ENCODE data around the gene GRB10.

Gene GRB10

DNA sequence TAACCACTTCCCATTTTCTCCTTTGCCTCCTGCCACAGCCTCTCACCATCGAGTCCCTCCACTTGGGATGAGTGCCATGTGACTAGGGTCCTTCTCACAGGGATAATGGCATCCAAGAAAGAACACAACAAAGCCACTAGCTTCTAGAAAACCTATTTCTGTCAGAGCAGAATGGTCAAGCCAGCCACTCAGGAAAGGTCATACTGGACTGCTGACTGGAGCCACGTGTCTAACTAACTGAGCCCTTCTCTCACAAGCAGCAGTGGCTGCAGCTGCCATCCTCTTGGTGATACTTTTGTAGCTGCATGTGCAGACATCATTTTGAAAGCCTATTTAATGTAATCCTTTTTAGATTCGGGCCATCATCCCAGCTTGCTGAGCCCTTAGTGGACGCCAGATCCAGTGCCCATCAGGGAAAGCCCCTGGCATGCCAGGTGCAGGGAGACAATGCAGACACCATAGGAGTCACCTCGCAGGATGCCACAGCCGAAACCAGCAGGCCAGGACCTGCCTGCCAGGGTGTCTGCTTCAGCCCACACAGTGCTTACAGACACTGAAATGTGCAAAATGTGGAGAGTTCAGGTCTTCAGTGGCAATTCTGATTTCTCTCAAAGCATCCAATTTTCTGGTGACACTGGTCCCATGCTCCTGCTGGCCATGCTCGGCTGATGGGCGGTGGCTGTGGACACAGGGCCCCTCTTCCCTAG is 119.1 kb downstream of the GRB10 start:
- H3K4me2 ChIP-seq (ENCODE audit: insufficient read depth, low read length) = no peak overlapping the region
- H3K4me1 ChIP-seq (ENCODE audit: insufficient read depth, low read length) = no peaks in the 10 kb centered on the region
- TF ChIP-seq EZH2 (IDR thresholded peaks at IDR 0.05; ENCODE audit: borderline replicate concordance, low read depth, low read length, severe bottlenecking) = no peak
- TF ChIP-seq, protein P1, sequence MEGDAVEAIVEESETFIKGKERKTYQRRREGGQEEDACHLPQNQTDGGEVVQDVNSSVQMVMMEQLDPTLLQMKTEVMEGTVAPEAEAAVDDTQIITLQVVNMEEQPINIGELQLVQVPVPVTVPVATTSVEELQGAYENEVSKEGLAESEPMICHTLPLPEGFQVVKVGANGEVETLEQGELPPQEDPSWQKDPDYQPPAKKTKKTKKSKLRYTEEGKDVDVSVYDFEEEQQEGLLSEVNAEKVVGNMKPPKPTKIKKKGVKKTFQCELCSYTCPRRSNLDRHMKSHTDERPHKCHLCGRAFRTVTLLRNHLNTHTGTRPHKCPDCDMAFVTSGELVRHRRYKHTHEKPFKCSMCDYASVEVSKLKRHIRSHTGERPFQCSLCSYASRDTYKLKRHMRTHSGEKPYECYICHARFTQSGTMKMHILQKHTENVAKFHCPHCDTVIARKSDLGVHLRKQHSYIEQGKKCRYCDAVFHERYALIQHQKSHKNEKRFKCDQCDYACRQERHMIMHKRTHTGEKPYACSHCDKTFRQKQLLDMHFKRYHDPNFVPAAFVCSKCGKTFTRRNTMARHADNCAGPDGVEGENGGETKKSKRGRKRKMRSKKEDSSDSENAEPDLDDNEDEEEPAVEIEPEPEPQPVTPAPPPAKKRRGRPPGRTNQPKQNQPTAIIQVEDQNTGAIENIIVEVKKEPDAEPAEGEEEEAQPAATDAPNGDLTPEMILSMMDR (IDR thresholded peaks at IDR 0.05; ENCODE audit: borderline replicate concordance, extremely low read depth, low read length, poor library complexity, severe bottlenecking) = no peak
- no peak for DNase-seq
- ATAC-seq (ENCODE audit: insufficient read depth, low read depth) = no peak
- H3K27ac ChIP-seq (ENCODE audit: low read length) = no peak overlapping the region
- peaks cover 12% of the 10 kb centered on the region for H3K27me3 ChIP-seq (ENCODE audit: insufficient read depth, low read length, poor library complexity)
- H2AFZ ChIP-seq (ENCODE audit: low read depth, low read length) = no peak overlapping the region
- no peaks in the 10 kb centered on the region for H3K36me3 ChIP-seq (ENCODE audit: insufficient read depth, low read length)
- H4K20me1 ChIP-seq (ENCODE audit: insufficient read depth, low read length) = no peaks in the 10 kb centered on the region
- no peaks in the 10 kb centered on the region for H3K9me3 ChIP-seq (ENCODE audit: insufficient read depth, low read length, severe bottlenecking)
- H3K4me3 ChIP-seq (ENCODE audit: low read depth in 1 of 2, low read length in 2 of 2) = no peak overlapping the region
- no peaks in the 10 kb centered on the region for H3K79me2 ChIP-seq (ENCODE audit: insufficient read depth, low read length)
- H3K9ac ChIP-seq (ENCODE audit: low read depth, low read length) = no peak overlapping the region

DNA sequence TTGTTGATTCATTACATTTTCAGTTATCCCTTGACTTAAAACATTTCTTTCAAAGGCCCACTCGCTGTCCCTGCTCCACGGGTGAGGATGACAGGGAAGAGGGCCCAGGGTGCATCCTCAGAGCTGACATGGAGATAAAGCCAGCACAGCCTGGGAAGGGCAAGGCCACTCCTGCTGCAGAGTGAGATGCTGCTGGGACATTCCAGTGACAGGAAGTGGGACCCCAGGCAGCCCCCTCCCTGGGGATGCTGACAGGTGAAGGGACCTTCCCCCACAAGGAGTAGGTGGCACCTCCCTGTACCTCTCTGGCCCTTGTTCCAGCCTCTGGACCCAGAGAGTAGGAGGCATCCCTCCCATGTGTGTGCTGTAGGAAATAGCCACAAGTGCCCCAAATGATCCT is 119.7 kb downstream of the GRB10 start:
- no peak for DNase-seq
- Histone ChIP-seq H3K36me3 (ENCODE audit: insufficient read depth, low read length) (no peaks in the 10 kb centered on the region), H3K27me3 (ENCODE audit: insufficient read depth, low read length, poor library complexity) (peaks cover 14% of the 10 kb centered on the region), H3K27ac (ENCODE audit: low read length) (no peak overlapping the region), H3K4me3 (ENCODE audit: low read depth in 1 of 2, low read length in 2 of 2) (no peak overlapping the region), H4K20me1 (ENCODE audit: insufficient read depth, low read length) (no peaks in the 10 kb centered on the region), H3K9ac (ENCODE audit: low read depth, low read length) (no peak overlapping the region), H3K79me2 (ENCODE audit: insufficient read depth, low read length) (no peaks in the 10 kb centered on the region), H3K4me2 (ENCODE audit: insufficient read depth, low read length) (no peak overlapping the region), H3K4me1 (ENCODE audit: insufficient read depth, low read length) (no peaks in the 10 kb centered on the region), H3K9me3 (ENCODE audit: insufficient read depth, low read length, severe bottlenecking) (no peaks in the 10 kb centered on the region), H2AFZ (ENCODE audit: low read depth, low read length) (no peak overlapping the region)
- TF ChIP-seq, protein P1 (IDR thresholded peaks at IDR 0.05; ENCODE audit: borderline replicate concordance, extremely low read depth, low read length, poor library complexity, severe bottlenecking) = no peak
- TF ChIP-seq EZH2 (IDR thresholded peaks at IDR 0.05; ENCODE audit: borderline replicate concordance, low read depth, low read length, severe bottlenecking) = no peak
- no peak for ATAC-seq (ENCODE audit: insufficient read depth, low read depth)

DNA sequence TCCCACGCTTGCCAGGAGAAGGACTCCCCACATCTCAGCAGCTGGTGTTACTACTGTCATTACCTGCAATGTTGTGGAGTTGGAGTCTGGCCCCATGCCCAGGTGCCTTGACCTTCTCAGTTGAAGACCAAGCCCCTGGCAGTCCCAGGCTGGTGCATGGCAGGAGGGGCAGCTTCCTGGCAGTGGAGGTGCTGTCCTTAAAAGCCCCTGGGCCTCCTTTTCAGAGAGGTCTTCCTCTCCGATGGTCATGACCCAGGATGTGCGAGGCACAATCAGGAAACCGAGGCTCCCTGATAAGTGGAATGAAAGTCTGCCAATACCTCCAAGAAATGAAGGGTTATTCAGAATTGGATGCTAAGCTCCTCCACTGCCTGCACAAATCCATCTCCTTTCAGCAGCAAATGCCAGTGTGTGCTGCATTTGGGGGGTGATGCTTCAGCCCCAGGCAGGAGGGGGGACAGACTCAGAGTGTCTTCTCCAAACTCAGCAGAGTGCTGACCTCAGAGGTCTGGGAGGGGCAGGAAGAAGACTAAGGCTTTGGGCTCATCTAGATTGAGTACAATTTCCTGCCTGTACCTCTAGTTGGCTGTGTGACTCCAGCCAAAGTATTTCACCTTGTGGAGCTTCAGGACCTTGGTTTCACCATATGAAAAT is 120.5 kb downstream of the GRB10 start:
- Histone ChIP-seq H3K4me2 (ENCODE audit: insufficient read depth, low read length) (no peak overlapping the region), H3K4me1 (ENCODE audit: insufficient read depth, low read length) (no peaks in the 10 kb centered on the region), H3K9ac (ENCODE audit: low read depth, low read length) (no peak overlapping the region), H3K9me3 (ENCODE audit: insufficient read depth, low read length, severe bottlenecking) (no peaks in the 10 kb centered on the region), H3K36me3 (ENCODE audit: insufficient read depth, low read length) (no peaks in the 10 kb centered on the region), H3K27ac (ENCODE audit: low read length) (no peak overlapping the region), H2AFZ (ENCODE audit: low read depth, low read length) (no peak overlapping the region), H4K20me1 (ENCODE audit: insufficient read depth, low read length) (no peaks in the 10 kb centered on the region), H3K4me3 (ENCODE audit: low read depth in 1 of 2, low read length in 2 of 2) (no peak overlapping the region), H3K27me3 (ENCODE audit: insufficient read depth, low read length, poor library complexity) (peaks cover 6% of the 10 kb centered on the region), H3K79me2 (ENCODE audit: insufficient read depth, low read length) (no peaks in the 10 kb centered on the region)
- TF ChIP-seq EZH2 (IDR thresholded peaks at IDR 0.05; ENCODE audit: borderline replicate concordance, low read depth, low read length, severe bottlenecking) = no peak
- TF ChIP-seq, protein P1 (IDR thresholded peaks at IDR 0.05; ENCODE audit: borderline replicate concordance, extremely low read depth, low read length, poor library complexity, severe bottlenecking) = no peak
- no peak for ATAC-seq (ENCODE audit: insufficient read depth, low read depth)
- DNase-seq = no peak
